ENCODE measurements around the gene PHC2.

PHC2 gene

GRCh38 chr1:33322109-33322508, 108.8 kb downstream of the PHC2 start:
- no peak overlapping the region for H3K4me3 ChIP-seq (ENCODE audit: low read depth, low read length)
- TF ChIP-seq, protein P1, sequence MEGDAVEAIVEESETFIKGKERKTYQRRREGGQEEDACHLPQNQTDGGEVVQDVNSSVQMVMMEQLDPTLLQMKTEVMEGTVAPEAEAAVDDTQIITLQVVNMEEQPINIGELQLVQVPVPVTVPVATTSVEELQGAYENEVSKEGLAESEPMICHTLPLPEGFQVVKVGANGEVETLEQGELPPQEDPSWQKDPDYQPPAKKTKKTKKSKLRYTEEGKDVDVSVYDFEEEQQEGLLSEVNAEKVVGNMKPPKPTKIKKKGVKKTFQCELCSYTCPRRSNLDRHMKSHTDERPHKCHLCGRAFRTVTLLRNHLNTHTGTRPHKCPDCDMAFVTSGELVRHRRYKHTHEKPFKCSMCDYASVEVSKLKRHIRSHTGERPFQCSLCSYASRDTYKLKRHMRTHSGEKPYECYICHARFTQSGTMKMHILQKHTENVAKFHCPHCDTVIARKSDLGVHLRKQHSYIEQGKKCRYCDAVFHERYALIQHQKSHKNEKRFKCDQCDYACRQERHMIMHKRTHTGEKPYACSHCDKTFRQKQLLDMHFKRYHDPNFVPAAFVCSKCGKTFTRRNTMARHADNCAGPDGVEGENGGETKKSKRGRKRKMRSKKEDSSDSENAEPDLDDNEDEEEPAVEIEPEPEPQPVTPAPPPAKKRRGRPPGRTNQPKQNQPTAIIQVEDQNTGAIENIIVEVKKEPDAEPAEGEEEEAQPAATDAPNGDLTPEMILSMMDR (IDR thresholded peaks at IDR 0.05; ENCODE audit: borderline replicate concordance, insufficient read depth, low read depth, low read length) = no peak

GRCh38 chr1:33321178-33321577, 109.7 kb downstream of the PHC2 start:
- H3K4me3 ChIP-seq (ENCODE audit: low read depth, low read length) = no peak overlapping the region
- TF ChIP-seq, protein P1 (IDR thresholded peaks at IDR 0.05; ENCODE audit: borderline replicate concordance, insufficient read depth, low read depth, low read length) = no peak

DNA sequence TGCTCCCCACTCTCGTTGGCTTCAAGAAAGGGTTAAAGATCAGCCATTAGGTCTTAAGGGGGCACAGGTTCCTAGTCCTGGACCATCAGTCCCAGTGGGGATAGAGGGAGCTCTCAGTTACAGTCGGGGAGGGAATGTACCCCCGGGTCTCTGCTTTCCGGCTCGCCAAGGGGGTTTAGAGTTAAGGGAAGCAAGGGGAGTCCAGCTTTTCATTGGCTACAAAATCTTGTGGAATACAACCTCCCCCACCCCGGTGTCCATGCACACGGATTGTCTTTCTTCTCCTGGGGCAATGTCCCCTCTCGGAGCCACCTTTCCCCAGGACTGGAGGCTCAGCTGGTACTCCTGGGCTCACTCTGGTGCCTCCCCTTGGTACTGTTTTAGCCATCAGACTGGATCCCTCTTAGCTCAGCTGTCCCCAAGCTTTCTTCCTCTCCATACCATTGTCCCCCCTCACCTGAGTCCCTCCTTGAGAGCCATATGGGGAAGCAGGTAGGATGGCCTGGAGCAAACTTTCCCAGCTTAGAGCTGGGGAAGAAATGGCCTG, 110.2 kb downstream of the PHC2 start, which contains the start of gene A3GALT2:
A3GALT2 (minus strand) TSS at position 480 of the 547 bp plus-strand sequence; CDS start at position 480, 0 bp downstream.
- TF ChIP-seq, protein P1 (IDR thresholded peaks at IDR 0.05; ENCODE audit: borderline replicate concordance, insufficient read depth, low read depth, low read length) = no peak
- H3K4me3 ChIP-seq (ENCODE audit: low read depth, low read length) = no peak within 1 kb of the TSS

GRCh38 chr1:33319949-33320618, 110.8 kb downstream of the PHC2 start:
- TF ChIP-seq, protein P1 (IDR thresholded peaks at IDR 0.05; ENCODE audit: borderline replicate concordance, insufficient read depth, low read depth, low read length) = no peak
- no peak overlapping the region for H3K4me3 ChIP-seq (ENCODE audit: low read depth, low read length)

GRCh38 chr1:33319186-33319948, 111.5 kb downstream of the PHC2 start:
- no peak overlapping the region for H3K4me3 ChIP-seq (ENCODE audit: low read depth, low read length)
- TF ChIP-seq, protein P1 (IDR thresholded peaks at IDR 0.05; ENCODE audit: borderline replicate concordance, insufficient read depth, low read depth, low read length) = no peak

DNA sequence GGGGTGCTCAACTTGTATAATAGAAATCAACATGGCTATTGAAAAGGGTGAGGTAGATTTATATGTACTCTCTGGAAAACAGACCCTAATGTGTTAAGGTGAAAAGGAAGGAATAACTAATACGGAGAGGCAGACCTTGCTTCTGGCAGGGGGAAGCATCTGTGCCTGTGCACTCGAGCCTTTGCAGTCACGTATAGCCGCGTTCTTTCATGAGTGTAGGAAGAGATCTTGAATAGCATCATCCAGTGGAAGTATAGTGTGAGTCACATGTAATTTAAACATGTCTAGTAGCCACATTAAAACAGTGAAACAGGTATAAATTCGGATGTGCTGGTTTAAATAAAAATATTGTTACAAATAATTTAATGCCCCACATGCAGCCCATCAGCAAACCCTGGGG, 112.9 kb downstream of the PHC2 start:
- no peak overlapping the region for H3K4me3 ChIP-seq (ENCODE audit: low read depth, low read length)
- TF ChIP-seq, protein P1 (IDR thresholded peaks at IDR 0.05; ENCODE audit: borderline replicate concordance, insufficient read depth, low read depth, low read length) = no peak
